HS-5 (cell line): Measurements from ENCODE around the gene DNALI1.

Experiments
- DNase-seq: peaks from one replicate; pipeline ENCODE4 v3.0.0-alpha.2; 2012; ENCODE audit warnings: low read depth

Gene DNALI1

GRCh38 chr1:37602750-37603694 is 46.3 kb downstream of the DNALI1 start:
- DNase-seq: no peak

GRCh38 chr1:37605061-37605650 is 48.4 kb downstream of the DNALI1 start:
- no peak for DNase-seq

DNA sequence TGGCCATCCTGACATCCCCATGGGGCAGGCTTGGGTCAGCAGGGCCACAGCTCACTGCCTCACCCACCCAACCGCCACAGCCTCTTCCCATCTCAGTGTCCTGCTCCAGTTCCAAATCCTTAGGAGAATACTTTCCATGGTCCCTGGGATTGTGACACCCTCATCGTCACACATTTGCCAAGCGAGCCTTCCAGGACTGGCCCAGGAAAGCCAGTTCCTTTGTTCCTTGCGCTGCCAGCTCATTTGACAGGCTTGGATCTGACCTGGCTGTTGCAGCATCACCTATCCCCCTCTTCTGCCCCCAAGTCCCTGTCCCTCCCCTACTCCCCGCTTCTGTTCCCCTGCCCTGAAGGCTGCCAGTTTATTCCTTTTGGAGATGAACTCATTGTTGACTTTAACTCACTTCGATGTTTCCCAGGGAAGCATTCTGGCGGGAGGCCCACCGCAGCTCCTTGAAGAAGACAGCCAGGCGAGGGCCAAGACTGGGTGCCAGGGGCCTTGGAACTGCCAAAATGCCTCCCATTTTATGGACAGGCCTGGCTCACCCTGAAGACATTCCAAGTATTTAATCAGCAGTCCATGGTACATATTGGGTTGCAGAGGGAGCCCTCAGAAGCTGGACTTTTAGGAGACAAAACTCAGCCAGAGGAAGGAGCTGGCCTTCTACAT is 49.2 kb downstream of the DNALI1 start:
- DNase-seq: no peak

DNA sequence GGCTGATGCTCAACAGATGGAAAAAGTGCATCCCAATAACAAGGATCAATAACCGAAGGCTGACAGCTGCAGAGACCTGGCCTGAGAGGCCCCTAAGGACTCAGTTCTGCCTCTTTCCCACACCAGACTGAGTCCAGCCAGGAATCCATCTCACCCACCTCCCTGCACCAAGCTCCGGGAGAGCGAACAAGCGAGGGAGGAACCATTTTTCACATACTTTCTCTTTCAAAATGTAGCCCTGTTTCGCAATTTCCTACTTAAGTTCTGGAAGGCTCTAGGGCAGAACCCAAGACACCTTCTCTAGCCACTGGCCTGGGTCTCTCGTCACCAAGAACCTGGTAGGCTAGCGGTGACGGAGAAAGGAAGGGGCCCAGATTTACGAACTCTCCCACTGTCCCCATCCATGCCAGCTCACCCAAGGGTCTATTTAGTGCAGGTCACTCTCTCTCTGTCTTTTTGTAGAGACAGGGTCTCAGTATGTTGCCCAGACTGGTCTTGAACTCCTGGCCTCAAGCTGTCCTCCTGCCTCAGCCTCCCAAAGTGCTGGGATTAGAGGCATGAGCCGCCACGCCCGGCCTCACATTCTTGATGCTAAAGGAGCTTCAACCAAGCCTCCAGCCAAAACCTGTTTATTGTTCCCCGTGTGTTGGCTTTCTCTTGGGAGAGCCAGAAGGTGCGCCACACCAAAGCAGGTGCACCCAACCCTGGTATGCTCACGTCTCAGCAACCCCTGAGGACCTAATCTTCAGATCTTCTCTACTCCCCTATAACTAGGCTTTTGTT is 49.9 kb downstream of the DNALI1 start:
- no peak for DNase-seq

- no peak for DNase-seq
These were observed 52.3 kb downstream of the DNALI1 start for GRCh38 chr1:37609002-37609401.

DNA sequence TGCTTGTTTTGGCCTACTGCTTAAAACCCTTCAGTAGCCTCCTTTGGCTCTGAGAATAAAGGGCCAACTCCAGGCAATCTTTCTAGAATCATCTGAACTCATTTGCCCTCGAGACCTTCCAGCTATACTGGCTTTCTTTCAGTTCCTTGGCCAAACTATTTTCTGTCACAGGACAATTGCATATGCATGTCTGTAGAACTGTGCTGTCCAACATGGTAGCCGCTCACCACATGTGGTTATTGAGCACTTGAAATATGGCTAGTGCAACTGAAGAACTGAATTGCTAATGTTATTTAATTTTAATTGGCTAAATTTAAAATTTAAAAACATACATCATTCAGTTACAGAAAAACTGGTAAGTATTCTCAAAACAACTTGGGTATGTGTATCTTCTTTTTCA is 53.3 kb downstream of the DNALI1 start:
- no peak for DNase-seq

- DNase-seq: no peak
These were observed 55.4 kb downstream of the DNALI1 start for GRCh38 chr1:37612186-37612585.

- DNase-seq: no peak
These were observed 57.4 kb downstream of the DNALI1 start for GRCh38 chr1:37614105-37614504.

GRCh38 chr1:37616330-37616729 is 59.6 kb downstream of the DNALI1 start:
- no peak for DNase-seq
